Hepatocyte (in vitro differentiated cells): ENCODE results near the gene NUDT13. TPM values are rescaled to one million over a fixed set of nuclear protein-coding genes. Genes with fewer than 3 reads are reported as not detected.
A peak's percentile ranks its signal among the peaks of the same experiment; 100 is the strongest.

ENCODE experiments used
- DNase-seq: peaks from one replicate; pipeline ENCODE4 v3.0.0-alpha.2; 2016; ENCODE audit warnings: low spot score
- H2AFZ ChIP-seq: fragments of 200-600 bp; sonication (generic); 2 replicates; pipeline ENCODE4 v1.6.0; 2016; ENCODE audit warnings: antibody characterized with exemption, mild to moderate bottlenecking
- H3K27ac ChIP-seq: fragments of 200-600 bp; sonication (generic); 2 replicates; pipeline ENCODE4 v1.5.1; 2016; ENCODE audit warnings: mild to moderate bottlenecking
- H3K27me3 ChIP-seq: fragments of 200-600 bp; sonication (generic); 2 replicates; pipeline ENCODE4 v1.6.1; 2016
- H3K36me3 ChIP-seq: fragments of 200-600 bp; sonication (generic); replicated peaks from 2 replicates; pipeline ENCODE4 v1.5.1; 2016; ENCODE audit warnings: low read depth; ENCODE audit not compliant: insufficient read depth
- H3K4me1 ChIP-seq: fragments of 200-600 bp; sonication (generic); 2 replicates; pipeline ENCODE4 v1.5.1; 2016; ENCODE audit warnings: mild to moderate bottlenecking, moderate library complexity; ENCODE audit not compliant: insufficient read depth
- H3K4me2 ChIP-seq: fragments of 200-600 bp; sonication (generic); 2 replicates; pipeline ENCODE4 v1.6.0; 2016
- H3K4me3 ChIP-seq: fragments of 200-600 bp; sonication (generic); 2 replicates; pipeline ENCODE4 v1.5.1; 2016; ENCODE audit warnings: mild to moderate bottlenecking
- H3K79me2 ChIP-seq: fragments of 200-600 bp; sonication (generic); 2 replicates; pipeline ENCODE4 v1.6.0; 2017; ENCODE audit warnings: mild to moderate bottlenecking
- H3K9me2 ChIP-seq: fragments of 200-600 bp; sonication (generic); replicated peaks from 2 replicates; pipeline ENCODE4 v1.6.0; 2017; ENCODE audit warnings: mild to moderate bottlenecking; ENCODE audit not compliant: insufficient read depth
- H3K9me3 ChIP-seq: fragments of 200-600 bp; sonication (generic); 2 replicates; pipeline ENCODE4 v1.5.1; 2016; ENCODE audit warnings: low read depth, mild to moderate bottlenecking
- H4K20me1 ChIP-seq: fragments of 200-600 bp; sonication (generic); 2 replicates; pipeline ENCODE4 v1.6.0; 2016; ENCODE audit warnings: mild to moderate bottlenecking; ENCODE audit not compliant: insufficient read depth, poor library complexity, severe bottlenecking
- CTCF ChIP-seq: fragments of 200-600 bp; sonication (generic); IDR thresholded peaks from 2 replicates; pipeline ENCODE4 v1.5.1; 2016; ENCODE audit warnings: antibody characterized with exemption, mild to moderate bottlenecking; ENCODE audit not compliant: poor library complexity
- EZH2 ChIP-seq: fragments of 200-600 bp; sonication (generic); IDR thresholded peaks from 2 replicates; pipeline ENCODE4 v1.6.1; 2016; ENCODE audit warnings: antibody characterized with exemption, mild to moderate bottlenecking, borderline replicate concordance
- EZH2phosphoT487 ChIP-seq: fragments of 200-600 bp; sonication (generic); IDR thresholded peaks from one replicate; pipeline ENCODE4 v1.6.1; 2018; ENCODE audit warnings: antibody characterized with exemption, mild to moderate bottlenecking, low read depth, moderate library complexity; ENCODE audit not compliant: unreplicated experiment, severe bottlenecking
- WGBS: methylation state at CpG from one replicate; pipeline ENCODE4 v1.1.6; 2016; ENCODE audit warnings: low lambda C conversion rate; ENCODE audit errors: missing lambda C conversion rate; 5-methylcytosine and 5-hydroxymethylcytosine counted together
- polyA plus RNA-seq: library from polyadenylated mRNA; unstranded; fragments of >200 nt; fragmentation: Nextera tagmentation; extraction: Ambion mirVana; gene quantifications from 2 replicates; pipeline ENCODE4 v1.2.1, GENCODE V29; 2016
- total RNA-seq: library from RNA; depleted of rRNA; stranded (reverse); fragments of >200 nt; gene quantifications from 2 replicates; pipeline ENCODE4 v1.2.3, GENCODE V29; 2014

NUDT13 gene
- total and polyA plus RNA-seq, 2 experiments from 2014 or later = 2.1 to 3.4 TPM

DNA sequence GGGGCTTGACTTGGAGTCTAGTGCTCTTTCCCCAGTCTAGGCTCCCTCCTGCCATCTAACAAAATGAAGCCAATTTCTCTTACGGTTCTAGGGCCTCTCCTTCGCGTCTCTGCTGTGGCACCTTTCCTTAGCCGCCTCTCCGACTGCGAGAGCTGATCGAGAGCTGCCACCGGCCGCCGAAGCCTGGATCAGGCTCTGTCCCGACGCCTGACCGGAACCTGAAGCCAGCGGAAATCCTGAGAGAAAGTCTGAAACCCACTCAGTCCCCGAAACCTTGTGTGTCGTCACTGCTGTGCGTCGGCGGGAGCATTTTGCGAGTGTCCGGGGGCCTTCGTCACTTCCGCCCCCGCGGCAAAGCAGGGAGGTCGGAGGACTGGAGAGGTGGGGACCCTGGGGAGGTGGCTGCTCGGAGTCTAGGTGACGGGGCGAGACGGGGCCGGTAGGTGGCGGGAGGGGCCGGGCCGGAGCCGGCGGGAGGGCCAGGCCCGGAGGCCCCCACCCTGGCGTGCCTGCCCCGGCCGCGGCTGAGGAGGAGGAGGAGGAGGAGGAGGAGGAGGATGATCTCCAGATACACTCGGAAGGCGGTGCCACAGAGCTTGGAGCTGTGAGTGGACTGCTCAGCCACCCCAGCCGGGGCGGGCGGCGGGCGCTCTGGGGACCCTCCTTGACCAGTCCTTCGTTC lies 57.7 kb downstream of the NUDT13 start, which contains the start of the genes ECD and FAM149B1:
ECD (minus strand) TSS at position 226 of the 682 bp plus-strand sequence. CDS start 4,071 bp downstream, outside the sequence.
FAM149B1 (plus strand) TSS at position 337 of the 682 bp plus-strand sequence; CDS start at position 558, 221 bp downstream.
- H3K4me1 ChIP-seq = peaks cover 3% of the 10 kb centered on the region
- peaks cover 74% of the 10 kb centered on the region for H3K79me2 ChIP-seq
- no peaks in the 10 kb centered on the region for H3K9me3 ChIP-seq
- no peaks in the 10 kb centered on the region for H3K9me2 ChIP-seq
- peak within 1 kb of the TSS; percentile 82 for H3K4me3 ChIP-seq
- no peaks in the 10 kb centered on the region for H3K36me3 ChIP-seq
- no peak for TF ChIP-seq EZH2phosphoT487
- TF ChIP-seq CTCF = peak; percentile 16
- no peak for TF ChIP-seq EZH2
- no peaks in the 10 kb centered on the region for H3K27me3 ChIP-seq
- H3K4me2 ChIP-seq = peak within 1 kb of the TSS; percentile 87
- WGBS = under 1% methylated on average over 27 of the region's 49 CpGs
- H4K20me1 ChIP-seq = no peaks in the 10 kb centered on the region
- DNase-seq = peak; percentile 96
- H3K27ac ChIP-seq = peak within 1 kb of the TSS; percentile 98
- H2AFZ ChIP-seq = peak within 1 kb of the TSS; percentile 64

- Histone ChIP-seq H3K4me1 (peaks cover 3% of the 10 kb centered on the region), H3K79me2 (peaks cover 68% of the 10 kb centered on the region), H3K4me3 (peak overlapping the region; percentile 82), H3K9me2 (no peaks in the 10 kb centered on the region), H3K27me3 (no peaks in the 10 kb centered on the region), H4K20me1 (no peaks in the 10 kb centered on the region), H3K36me3 (no peaks in the 10 kb centered on the region), H3K27ac (peak overlapping the region; percentile 98), H2AFZ (peak overlapping the region; percentile 60), H3K9me3 (no peaks in the 10 kb centered on the region), H3K4me2 (peak overlapping the region; percentile 85)
- no peak for DNase-seq
- 0% methylated on average over 6 of the region's 6 CpGs for WGBS
- TF ChIP-seq EZH2 (no peak), EZH2phosphoT487 (no peak), CTCF (no peak)
Observed at GRCh38 chr10:73168465-73168803, 58.2 kb downstream of the NUDT13 start.

DNA sequence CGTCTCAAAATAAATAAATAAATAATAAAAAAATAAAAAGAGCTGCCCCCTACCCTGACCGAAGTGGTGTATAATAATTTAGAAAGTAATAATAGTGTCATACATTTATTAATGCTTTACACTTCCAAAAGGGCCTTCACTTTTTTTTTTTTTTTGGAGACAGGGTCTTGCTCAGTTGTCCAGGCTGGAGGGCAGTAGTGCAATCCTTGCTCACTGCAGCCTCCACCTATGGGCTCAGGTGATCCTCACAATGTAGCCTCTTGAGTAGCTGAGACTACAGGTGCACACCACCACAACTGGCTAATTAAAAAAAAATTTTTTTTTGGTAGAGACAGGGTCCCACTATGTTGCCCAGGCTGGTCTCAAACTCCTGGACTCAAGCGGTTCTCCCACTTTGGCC lies 59.1 kb downstream of the NUDT13 start:
- Histone ChIP-seq H2AFZ (no peak overlapping the region), H3K27ac (no peak overlapping the region), H3K79me2 (peaks cover 60% of the 10 kb centered on the region), H3K4me1 (peaks cover 3% of the 10 kb centered on the region), H3K27me3 (no peaks in the 10 kb centered on the region), H3K9me3 (no peaks in the 10 kb centered on the region), H3K9me2 (no peaks in the 10 kb centered on the region), H4K20me1 (no peaks in the 10 kb centered on the region), H3K4me3 (no peak overlapping the region), H3K36me3 (no peaks in the 10 kb centered on the region), H3K4me2 (peak overlapping the region; percentile 85)
- TF ChIP-seq EZH2 (no peak), CTCF (no peak), EZH2phosphoT487 (no peak)
- WGBS = 95% methylated on average over 3 of the region's 3 CpGs
- DNase-seq = no peak
